Transverse colon (tissue), 4 donors: ENCODE measurements around the gene ERI2.
"Not testable (repeated sequence)": the region's sequence is repeated elsewhere in the genome, so short reads cannot be mapped to it uniquely, and the experiment has no call there.

Experiments
- POLR2A ChIP-seq: fragments of 450-650 bp; IDR thresholded peaks from one replicate; pipeline ENCODE4 v1.6.1; 2016; ENCODE audit warnings: antibody characterized with exemption, mild to moderate bottlenecking, moderate library complexity
- POLR2AphosphoS5 ChIP-seq, 3 donors: sonication (generic); formaldehyde crosslinking; IDR thresholded peaks; one replicate each; pipeline ENCODE4 v1.6.1; 2016; ENCODE audit warnings: antibody characterized with exemption in 3 of 3
- TF ChIP-seq, protein P1 (sequence below), 5 experiments: fragments of 200-600 bp in 3 of 5; fragments of 450-650 bp in 2 of 5; sonication (generic) in 3 of 5; IDR thresholded peaks; 1 replicate in 2 of 5; 2 replicates in 3 of 5; pipeline ENCODE4 v1.5.1; 2016 to 2017; ENCODE audit warnings: antibody characterized with exemption in 5 of 5, inconsistent platforms in 3 of 5, mild to moderate bottlenecking in 2 of 5, moderate library complexity in 1 of 5

DNA sequence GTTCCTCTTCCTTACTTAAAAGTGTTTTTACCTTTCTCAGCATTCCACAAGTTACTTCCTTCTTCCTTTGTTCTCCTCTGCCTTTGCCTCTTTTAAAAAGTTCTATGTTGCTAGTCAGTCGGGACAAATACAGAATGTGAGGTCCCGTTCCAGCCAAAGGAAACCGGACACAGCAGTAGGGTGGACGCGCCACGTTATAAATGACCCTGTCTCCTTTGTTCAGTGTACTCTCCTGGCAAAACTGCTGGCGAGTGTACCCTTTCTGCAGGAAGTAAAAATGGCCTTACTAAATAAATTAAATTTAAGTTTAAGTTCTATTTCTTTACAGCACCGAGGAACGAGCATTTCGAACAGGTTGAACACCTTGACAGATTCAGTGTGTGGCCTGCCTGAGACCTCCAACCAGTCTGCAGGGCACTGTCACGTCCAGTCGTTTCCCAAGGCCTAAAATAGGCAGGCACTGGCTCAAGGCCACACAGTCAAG is 546 bp downstream of the ERI2 start:
- TF ChIP-seq POLR2A; POLR2AphosphoS5 (IDR thresholded peaks at IDR 0.05): not testable (repeated sequence)
- TF ChIP-seq, protein P1, sequence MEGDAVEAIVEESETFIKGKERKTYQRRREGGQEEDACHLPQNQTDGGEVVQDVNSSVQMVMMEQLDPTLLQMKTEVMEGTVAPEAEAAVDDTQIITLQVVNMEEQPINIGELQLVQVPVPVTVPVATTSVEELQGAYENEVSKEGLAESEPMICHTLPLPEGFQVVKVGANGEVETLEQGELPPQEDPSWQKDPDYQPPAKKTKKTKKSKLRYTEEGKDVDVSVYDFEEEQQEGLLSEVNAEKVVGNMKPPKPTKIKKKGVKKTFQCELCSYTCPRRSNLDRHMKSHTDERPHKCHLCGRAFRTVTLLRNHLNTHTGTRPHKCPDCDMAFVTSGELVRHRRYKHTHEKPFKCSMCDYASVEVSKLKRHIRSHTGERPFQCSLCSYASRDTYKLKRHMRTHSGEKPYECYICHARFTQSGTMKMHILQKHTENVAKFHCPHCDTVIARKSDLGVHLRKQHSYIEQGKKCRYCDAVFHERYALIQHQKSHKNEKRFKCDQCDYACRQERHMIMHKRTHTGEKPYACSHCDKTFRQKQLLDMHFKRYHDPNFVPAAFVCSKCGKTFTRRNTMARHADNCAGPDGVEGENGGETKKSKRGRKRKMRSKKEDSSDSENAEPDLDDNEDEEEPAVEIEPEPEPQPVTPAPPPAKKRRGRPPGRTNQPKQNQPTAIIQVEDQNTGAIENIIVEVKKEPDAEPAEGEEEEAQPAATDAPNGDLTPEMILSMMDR (IDR thresholded peaks at IDR 0.05), result not testable (repeated sequence)
